Stimulated activated CD8-positive, alpha-beta memory T cell treated with anti-CD3 and anti-CD28 coated beads, Interleukin-12 subunit alpha, Interleukin-12 subunit beta, amount 100 ng/mL, for 24 hours (primary cell): Measurements from ENCODE around the gene CRIM1.

Experiments
- DNase-seq: peaks from one replicate; pipeline ENCODE4 v3.0.0-alpha.2; 2020; ENCODE audit errors: extremely low read depth

The CRIM1 gene

GRCh38 chr2:36516136-36516870 lies 160.7 kb downstream of the CRIM1 start:
- no peak for DNase-seq

DNA sequence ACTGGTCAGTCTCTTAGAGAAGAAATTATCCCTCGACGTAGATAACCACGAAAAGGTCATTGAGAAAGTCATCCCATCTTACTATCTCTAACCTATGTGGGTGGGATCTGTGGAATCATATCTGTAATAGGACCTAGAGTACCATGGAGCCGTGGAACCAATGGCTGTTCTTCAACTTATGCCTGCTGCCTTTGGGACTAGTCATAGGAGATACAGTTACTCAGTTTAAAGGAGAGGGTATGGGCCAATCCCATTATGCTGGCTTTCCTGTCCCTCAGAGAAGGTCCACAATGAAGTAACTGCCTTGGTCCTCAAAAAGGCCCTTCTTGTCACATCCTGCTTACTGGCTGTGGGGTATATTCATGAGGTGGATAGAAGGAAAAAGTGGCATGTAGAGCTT lies 164.9 kb downstream of the CRIM1 start:
- no peak for DNase-seq

- DNase-seq, result no peak
Observed at GRCh38 chr2:36523153-36523552, 167.6 kb downstream of the CRIM1 start.

GRCh38 chr2:36525245-36525644 lies 169.7 kb downstream of the CRIM1 start:
- no peak for DNase-seq

GRCh38 chr2:36526226-36526625 lies 170.6 kb downstream of the CRIM1 start:
- no peak for DNase-seq

GRCh38 chr2:36528274-36528673 lies 172.7 kb downstream of the CRIM1 start:
- DNase-seq, result no peak

- DNase-seq, result no peak
Observed at GRCh38 chr2:36528766-36529392, 173.3 kb downstream of the CRIM1 start.

GRCh38 chr2:36530178-36530982 lies 174.8 kb downstream of the CRIM1 start:
- DNase-seq, result no peak

GRCh38 chr2:36530983-36531354 lies 175.4 kb downstream of the CRIM1 start:
- DNase-seq, result no peak

DNA sequence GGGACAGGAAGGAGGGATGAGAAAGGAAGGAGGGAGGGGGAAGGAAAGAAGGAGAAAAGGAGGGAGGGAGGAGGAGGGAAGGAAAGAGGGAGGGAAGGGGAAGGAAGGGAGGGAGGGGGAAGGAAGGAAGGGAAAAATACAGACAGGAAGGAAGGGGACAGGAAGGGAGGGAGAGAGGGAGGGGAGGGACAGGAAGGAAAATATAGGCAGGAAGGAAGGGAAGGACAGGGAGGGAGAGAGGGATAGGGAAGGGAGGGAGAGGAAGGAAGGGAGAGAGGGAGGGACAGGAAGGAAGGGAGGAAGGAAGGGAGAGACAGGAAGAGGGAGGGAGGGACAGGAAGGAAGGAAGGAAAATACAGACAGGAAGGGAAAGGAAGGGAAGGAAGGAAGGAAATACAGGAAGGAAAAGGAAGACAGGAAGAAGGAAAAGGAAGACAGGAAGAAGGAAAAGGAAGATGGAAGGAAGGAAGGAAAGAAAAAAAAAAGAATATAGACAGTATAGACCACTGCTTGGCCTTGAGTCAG lies 178.8 kb downstream of the CRIM1 start:
- no peak for DNase-seq

DNA sequence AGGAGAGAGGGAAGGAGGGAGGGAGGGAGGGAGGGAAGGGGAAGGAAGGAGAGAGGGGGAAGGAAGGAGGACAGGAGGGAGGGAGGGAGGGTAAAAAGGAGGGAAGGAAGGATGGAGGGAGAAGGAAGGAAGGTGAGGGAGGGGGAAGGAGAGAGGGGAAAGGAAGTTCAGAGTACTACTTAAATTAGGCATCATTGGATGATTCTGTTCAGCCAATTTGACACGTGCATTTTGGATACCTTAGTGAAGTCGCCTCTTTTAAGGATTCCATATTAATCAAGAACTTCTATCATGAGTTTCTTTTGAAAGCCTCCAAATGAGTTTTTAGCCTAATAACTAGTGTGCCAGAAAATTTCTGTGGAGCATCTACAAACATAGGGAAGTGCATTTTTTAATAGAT lies 179.5 kb downstream of the CRIM1 start:
- DNase-seq, result no peak

DNA sequence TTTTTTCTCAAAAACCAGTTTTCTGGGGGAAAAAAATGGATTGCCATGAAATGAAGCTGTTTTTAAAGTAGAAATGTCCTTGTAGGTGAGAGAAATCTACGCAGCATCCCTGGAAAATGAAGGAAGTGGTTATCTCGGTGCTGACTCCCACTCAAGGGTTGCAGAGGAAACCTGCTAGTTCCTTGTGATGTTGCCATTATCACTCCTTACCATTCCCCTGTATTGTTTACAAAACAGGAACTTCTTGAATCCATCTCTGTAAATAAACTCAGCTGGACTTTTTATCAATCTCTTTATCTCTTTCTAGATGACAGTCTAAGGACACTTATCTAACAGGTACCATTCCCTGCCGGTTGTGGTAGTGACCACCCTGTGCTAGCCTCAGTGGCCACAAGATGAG lies 181.2 kb downstream of the CRIM1 start:
- no peak for DNase-seq

DNA sequence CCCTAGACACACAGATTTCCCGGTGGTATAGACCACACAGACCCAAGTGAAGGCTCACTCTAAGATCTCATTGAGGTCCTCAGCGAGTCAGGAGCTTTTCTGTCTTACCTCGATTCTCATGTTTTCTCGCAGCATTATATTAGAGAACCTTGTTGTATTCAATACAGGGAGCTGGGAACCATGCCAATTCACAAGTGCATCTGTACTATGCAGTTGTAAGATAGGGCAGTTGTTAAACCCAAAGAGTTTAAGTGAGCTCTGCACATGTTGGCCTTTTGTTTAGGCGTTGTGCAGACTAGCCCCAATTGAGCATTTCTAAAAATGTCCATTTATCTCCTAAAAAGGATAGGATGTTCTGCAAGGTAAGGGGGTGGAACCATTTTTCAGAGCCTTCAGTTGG lies 182.8 kb downstream of the CRIM1 start:
- no peak for DNase-seq

- no peak for DNase-seq
Observed at GRCh38 chr2:36539631-36540030, 184.1 kb downstream of the CRIM1 start.

DNA sequence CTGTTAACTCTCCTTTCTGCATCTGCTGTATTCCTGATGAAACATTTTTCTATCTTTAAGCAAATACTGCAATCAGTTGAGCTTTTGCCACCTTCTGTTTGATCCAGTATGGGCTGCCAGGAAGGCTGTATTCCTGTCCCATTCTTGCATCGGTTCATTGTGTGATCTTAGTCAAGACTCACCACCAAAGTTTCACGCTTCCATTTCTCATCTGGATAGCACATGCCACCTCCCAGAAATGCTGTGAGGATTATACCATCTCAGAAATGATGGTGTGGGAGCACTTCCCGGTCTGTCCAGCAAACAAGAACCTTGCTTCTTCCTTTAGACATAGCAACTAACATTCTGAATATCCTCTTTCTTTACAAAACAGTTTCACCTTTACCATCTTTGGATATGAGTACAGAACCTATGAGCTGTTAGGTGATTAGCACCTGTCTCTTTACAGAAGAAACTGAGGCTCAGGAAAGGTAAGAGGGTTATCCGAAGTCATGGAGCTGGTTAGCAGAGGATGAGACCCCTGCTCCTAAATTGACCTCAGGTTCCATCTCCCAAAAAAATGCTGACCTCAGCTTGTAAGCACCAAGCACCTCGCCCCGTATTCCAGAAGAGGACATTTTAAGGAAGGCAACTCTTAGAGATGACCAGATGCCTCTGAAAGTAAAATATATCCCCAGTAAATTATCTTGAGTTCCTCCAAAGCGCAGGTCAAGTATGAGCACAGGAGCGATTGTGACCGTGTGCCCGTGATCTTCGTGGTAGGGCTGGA lies 185.6 kb downstream of the CRIM1 start:
- DNase-seq, result no peak

- no peak for DNase-seq
Observed at GRCh38 chr2:36541891-36542595, 186.5 kb downstream of the CRIM1 start.

GRCh38 chr2:36544638-36545338 lies 189.2 kb downstream of the CRIM1 start:
- DNase-seq, result no peak

- DNase-seq, result no peak
Observed at GRCh38 chr2:36545871-36546416, 190.4 kb downstream of the CRIM1 start.

DNA sequence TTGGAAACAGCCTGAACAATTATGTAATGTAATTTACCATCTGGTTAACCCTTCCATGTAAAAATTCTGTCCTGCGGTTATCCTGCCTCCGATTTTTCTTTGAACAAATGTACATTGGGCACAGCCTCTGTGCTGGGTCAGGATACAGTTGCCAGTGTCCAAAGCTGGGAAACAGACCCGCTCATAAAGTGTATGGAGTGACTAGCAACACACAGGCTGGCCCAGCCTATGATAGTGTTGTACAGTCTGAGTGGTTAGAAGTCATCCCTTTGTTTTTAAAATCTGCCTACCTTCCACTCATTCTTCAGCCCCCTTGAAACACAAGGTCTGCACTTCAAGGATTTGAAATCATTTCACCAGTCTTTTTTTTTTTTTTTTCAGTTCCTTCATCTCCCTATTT lies 192.3 kb downstream of the CRIM1 start:
- no peak for DNase-seq

DNA sequence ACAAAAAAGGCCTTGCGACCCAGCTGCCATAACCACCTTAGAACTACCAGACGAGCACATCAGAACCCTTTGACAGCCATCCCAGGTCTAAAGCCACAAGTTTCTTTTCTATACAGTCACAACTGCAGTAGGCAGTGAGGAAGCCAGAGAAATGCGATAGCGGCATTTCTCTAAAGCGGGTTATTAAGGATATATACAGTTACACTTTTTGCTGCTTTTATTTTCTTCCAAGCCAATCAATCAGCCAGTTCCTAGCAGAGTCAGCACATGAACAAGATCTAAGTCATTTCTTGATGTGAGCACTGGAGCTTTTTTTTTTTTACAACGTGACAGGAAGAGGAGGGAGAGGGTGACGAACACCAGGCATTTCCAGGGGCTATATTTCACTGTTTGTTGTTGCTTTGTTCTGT lies 193.6 kb downstream of the CRIM1 start:
- no peak for DNase-seq
